Activated gamma-delta T cell (primary cell): Measurements from ENCODE around the gene WWP2.
"Not testable (repeated sequence)": the region's sequence is repeated elsewhere in the genome, so short reads cannot be mapped to it uniquely, and the experiment has no call there.

Source experiments
- DNase-seq: peaks from one replicate; lab custom pipeline; 2025; lab: John Stamatoyannopoulos, UW

The WWP2 gene

GRCh38 chr16:69943241-69944036 is 181.3 kb downstream of the WWP2 start:
- not testable (repeated sequence) for DNase-seq

GRCh38 chr16:69950411-69950810 is 188.3 kb downstream of the WWP2 start:
- not testable (repeated sequence) for DNase-seq

GRCh38 chr16:69951017-69951671 is 189.0 kb downstream of the WWP2 start, which contains the start of gene CLEC18A:
CLEC18A (plus strand) TSS chr16:69951334; CDS start chr16:69951367, 33 bp downstream.
- not testable (repeated sequence) for DNase-seq

GRCh38 chr16:69951672-69952031 is 189.5 kb downstream of the WWP2 start:
- DNase-seq, result not testable (repeated sequence)

GRCh38 chr16:69952116-69952515 is 190.0 kb downstream of the WWP2 start:
- not testable (repeated sequence) for DNase-seq

- DNase-seq, result not testable (repeated sequence)
These were observed 190.6 kb downstream of the WWP2 start for GRCh38 chr16:69952572-69953355.

GRCh38 chr16:69954241-69954640 is 192.1 kb downstream of the WWP2 start:
- DNase-seq, result not testable (repeated sequence)

- not testable (repeated sequence) for DNase-seq
These were observed 201.2 kb downstream of the WWP2 start for GRCh38 chr16:69963312-69963711.

- DNase-seq, result not testable (repeated sequence)
These were observed 203.0 kb downstream of the WWP2 start for GRCh38 chr16:69964960-69965660.

GRCh38 chr16:69965661-69966054 is 203.5 kb downstream of the WWP2 start:
- not testable (repeated sequence) for DNase-seq

GRCh38 chr16:69967688-69968087 is 205.6 kb downstream of the WWP2 start:
- DNase-seq, result not testable (repeated sequence)

GRCh38 chr16:69968125-69968524 is 206.0 kb downstream of the WWP2 start:
- not testable (repeated sequence) for DNase-seq

- not testable (repeated sequence) for DNase-seq
These were observed 207.5 kb downstream of the WWP2 start for GRCh38 chr16:69969657-69970056.

GRCh38 chr16:69972120-69972519 is 210.0 kb downstream of the WWP2 start:
- not testable (repeated sequence) for DNase-seq

- not testable (repeated sequence) for DNase-seq
These were observed 210.8 kb downstream of the WWP2 start for GRCh38 chr16:69972935-69973334.

GRCh38 chr16:69985196-69985595 is 223.1 kb downstream of the WWP2 start:
- not testable (repeated sequence) for DNase-seq
